Fibroblast of pulmonary artery (primary cell): ENCODE measurements around the gene KCNMA1.
A peak's percentile ranks its signal among the peaks of the same experiment; 100 is the strongest.

Experiments used
- DNase-seq: peaks from one replicate; pipeline ENCODE4 v3.0.0-alpha.2; 2010; ENCODE audit warnings: low read depth
- H3K4me3 ChIP-seq: replicated peaks from 2 replicates; pipeline ENCODE4 v1.5.1; 2011; ENCODE audit warnings: low read depth, mild to moderate bottlenecking, control low read depth, low read length, moderate library complexity
- TF ChIP-seq, protein P1 (sequence below): IDR thresholded peaks from 2 replicates; pipeline ENCODE4 v1.5.1; 2011; ENCODE audit warnings: mild to moderate bottlenecking, control low read depth, low read length, inconsistent platforms; ENCODE audit errors: missing control alignments

Gene KCNMA1

GRCh38 chr10:77433546-77433945 lies 204.1 kb downstream of the KCNMA1 start:
- H3K4me3 ChIP-seq = no peak overlapping the region
- no peak for DNase-seq
- TF ChIP-seq, protein P1, sequence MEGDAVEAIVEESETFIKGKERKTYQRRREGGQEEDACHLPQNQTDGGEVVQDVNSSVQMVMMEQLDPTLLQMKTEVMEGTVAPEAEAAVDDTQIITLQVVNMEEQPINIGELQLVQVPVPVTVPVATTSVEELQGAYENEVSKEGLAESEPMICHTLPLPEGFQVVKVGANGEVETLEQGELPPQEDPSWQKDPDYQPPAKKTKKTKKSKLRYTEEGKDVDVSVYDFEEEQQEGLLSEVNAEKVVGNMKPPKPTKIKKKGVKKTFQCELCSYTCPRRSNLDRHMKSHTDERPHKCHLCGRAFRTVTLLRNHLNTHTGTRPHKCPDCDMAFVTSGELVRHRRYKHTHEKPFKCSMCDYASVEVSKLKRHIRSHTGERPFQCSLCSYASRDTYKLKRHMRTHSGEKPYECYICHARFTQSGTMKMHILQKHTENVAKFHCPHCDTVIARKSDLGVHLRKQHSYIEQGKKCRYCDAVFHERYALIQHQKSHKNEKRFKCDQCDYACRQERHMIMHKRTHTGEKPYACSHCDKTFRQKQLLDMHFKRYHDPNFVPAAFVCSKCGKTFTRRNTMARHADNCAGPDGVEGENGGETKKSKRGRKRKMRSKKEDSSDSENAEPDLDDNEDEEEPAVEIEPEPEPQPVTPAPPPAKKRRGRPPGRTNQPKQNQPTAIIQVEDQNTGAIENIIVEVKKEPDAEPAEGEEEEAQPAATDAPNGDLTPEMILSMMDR = no peak

DNA sequence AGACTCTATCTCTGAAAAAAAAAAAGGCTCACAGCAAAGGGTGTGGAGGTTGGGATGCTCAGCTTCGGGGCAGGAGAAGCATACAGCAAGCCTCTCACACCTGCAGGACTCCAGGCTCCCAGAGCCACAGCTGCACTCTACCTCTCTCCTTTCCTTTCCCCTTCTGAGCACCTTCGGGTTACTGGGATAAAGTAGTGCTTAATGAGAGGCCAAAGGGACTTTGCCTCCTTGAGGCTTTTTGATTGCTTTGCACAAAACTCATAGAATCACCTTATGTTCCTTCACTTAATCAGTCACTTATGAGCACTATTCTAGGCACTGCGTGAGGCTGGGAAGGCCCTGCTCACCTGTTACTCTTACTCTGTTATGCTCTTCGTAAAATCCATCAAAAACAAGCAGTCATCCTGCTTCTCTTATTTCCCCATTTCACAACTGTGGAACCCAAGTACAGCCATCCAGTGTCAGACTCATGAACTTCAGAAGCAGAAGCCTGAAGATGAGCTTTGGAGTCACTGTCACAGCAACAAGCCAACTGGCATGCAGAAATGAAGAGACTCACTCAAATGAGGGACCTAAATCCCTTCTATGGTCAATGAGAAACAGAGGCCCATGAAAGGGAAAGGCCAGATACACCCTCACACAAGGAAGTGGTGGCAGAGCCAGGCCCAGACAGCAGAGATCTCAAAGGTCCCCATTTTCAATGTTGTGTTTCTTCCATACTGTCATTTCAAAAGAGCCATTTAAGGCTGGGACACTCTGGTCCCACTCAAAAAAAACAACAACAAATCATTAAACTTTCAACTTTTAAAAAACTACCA lies 205.4 kb downstream of the KCNMA1 start:
- no peak for DNase-seq
- no peak overlapping the region for H3K4me3 ChIP-seq
- TF ChIP-seq, protein P1 = no peak

- no peak for DNase-seq
- H3K4me3 ChIP-seq = no peak overlapping the region
- TF ChIP-seq, protein P1 = no peak
These were observed 206.4 kb downstream of the KCNMA1 start for GRCh38 chr10:77431209-77431611.

GRCh38 chr10:77430530-77430929 lies 207.1 kb downstream of the KCNMA1 start:
- no peak overlapping the region for H3K4me3 ChIP-seq
- TF ChIP-seq, protein P1 = no peak
- no peak for DNase-seq

- H3K4me3 ChIP-seq = no peak overlapping the region
- TF ChIP-seq, protein P1 = peak; percentile 66
- DNase-seq = peak; percentile 61
These were observed 208.8 kb downstream of the KCNMA1 start for GRCh38 chr10:77428691-77429395.

DNA sequence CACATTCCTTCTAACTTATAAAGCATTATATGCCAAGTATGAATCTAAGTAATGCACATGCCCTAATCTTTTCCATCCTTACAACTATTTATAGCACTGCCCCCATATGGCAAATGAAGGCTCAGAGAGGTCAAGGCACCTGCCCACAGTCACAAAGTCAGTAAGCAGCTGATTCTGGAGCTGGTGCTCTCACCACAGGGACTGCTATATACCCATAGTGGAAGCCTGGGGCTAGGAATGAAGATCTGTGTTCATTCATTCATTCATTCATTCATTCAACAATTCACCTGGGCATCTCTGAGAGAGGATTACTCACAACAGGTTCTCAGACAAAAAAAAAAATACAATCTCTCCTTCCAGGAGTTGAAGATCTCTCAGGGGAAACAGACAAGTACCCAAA lies 213.4 kb downstream of the KCNMA1 start:
- DNase-seq = no peak
- no peak overlapping the region for H3K4me3 ChIP-seq
- TF ChIP-seq, protein P1 = no peak
